Subcutaneous abdominal adipose tissue (tissue), 5 donors: ENCODE measurements around the gene ARMS2.

Source experiments
- H3K27ac ChIP-seq: one replicate; pipeline ENCODE4 v1.7.0; 2013; ENCODE audit warnings: low read depth, mild to moderate bottlenecking, inconsistent platforms, low read length, moderate library complexity
- H3K27me3 ChIP-seq, 5 donors: one replicate each; pipeline ENCODE4 v1.7.0; 2013; ENCODE audit warnings: low read length in 5 of 5, inconsistent platforms in 1 of 5; ENCODE audit not compliant: control insufficient read depth in 5 of 5, insufficient read depth in 4 of 5
- H3K36me3 ChIP-seq, 5 donors: one replicate each; pipeline ENCODE4 v1.7.0; 2013; ENCODE audit warnings: low read length in 5 of 5; ENCODE audit not compliant: control insufficient read depth in 5 of 5, insufficient read depth in 5 of 5
- H3K4me1 ChIP-seq, 5 donors: one replicate each; pipeline ENCODE4 v1.7.0; 2013; ENCODE audit warnings: low read length in 5 of 5, mild to moderate bottlenecking in 3 of 5, moderate library complexity in 1 of 5; ENCODE audit not compliant: control insufficient read depth in 5 of 5, insufficient read depth in 5 of 5
- H3K4me3 ChIP-seq, 5 donors: one replicate each; pipeline ENCODE4 v1.7.0; 2013; ENCODE audit warnings: low read length in 5 of 5, low read depth in 1 of 5
- H3K9ac ChIP-seq, 5 donors: one replicate each; pipeline ENCODE4 v1.7.0; 2013; ENCODE audit warnings: low read length in 5 of 5, mild to moderate bottlenecking in 4 of 5, moderate library complexity in 3 of 5
- H3K9me3 ChIP-seq, 5 donors: one replicate each; pipeline ENCODE4 v1.7.0; 2013; ENCODE audit warnings: low read length in 5 of 5; ENCODE audit not compliant: control insufficient read depth in 5 of 5
- donor health status: healthy.
- donor health status: healthy.
- donor health status: healthy.
- donor health status: healthy.
- donor health status: healthy.

The ARMS2 gene

DNA sequence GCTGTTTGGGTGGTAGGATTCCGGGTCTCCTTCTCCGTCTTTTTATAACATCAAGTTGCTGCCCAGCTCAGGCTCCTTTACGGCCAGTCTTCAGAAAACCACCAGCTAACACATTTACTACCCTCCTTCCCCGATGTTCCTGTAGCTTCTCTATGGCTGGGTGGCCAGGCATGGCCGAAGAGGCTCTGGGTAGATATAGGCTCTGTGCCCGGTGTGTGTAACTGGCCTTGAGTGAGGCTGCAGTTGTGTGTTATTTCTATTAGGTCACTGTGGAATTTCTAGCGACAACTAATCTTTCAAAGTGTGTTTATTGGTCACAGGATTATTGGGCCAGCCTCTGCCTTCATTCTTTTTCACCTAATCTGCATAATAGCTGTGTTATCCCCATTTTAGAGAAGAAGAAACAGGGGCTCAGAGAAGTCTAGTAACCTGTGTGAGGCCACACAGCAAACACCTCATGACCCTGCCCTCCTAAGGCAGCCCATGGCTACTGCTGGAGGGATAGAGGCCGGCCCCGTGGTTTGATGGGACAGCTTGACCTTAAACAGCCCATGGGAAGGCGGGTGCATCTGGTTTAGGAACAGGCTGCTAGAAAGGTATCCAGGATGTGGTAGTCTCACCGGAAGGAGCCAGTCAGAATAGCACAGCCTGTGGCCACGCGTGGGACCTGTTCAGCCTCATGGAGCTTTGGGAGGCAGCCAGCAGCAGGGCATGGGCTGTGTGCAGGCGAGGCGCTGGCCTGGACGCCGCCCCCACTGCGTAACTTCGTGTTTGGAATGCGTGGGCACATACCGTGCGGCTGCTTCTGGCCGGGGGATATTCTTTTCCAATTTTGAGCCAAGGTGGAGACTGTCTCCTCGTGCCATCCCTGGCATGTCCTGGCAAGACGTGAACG, 36.6 kb downstream of the ARMS2 start:
- peaks cover 3 to 30% (median 17%) of the 10 kb centered on the region in 5 donors for H3K36me3 ChIP-seq
- H3K9me3 ChIP-seq, result no peaks in the 10 kb centered on the region
- H3K27me3 ChIP-seq, result no peaks in the 10 kb centered on the region
- H3K9ac ChIP-seq, result no peak overlapping the region
- H3K4me3 ChIP-seq, result no peak overlapping the region
- H3K4me1 ChIP-seq, result peaks cover 23 to 56% (median 52%) of the 10 kb centered on the region in 5 donors
- H3K27ac ChIP-seq, result no peak overlapping the region

DNA sequence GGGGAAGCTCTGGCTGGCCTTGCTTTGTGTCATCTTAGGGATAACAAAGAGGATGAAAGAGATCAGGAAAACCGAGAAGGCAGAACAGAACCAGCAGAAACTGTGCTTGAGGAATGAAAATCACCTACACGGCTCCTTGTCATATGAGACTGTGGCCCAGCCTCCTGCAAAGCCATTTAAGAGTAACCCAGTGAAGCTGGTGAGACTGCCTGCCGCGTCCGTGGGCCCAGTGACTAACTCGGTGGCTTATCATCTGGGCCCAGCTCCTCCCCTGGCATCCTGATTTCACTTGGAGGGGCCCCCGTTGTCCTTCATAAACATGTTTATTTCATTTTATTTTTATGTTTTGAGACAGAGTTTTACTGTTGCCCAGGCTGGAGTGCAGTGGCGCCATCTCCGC, 37.6 kb downstream of the ARMS2 start:
- H3K4me1 ChIP-seq, result peaks cover 18 to 46% (median 45%) of the 10 kb centered on the region in 5 donors
- no peak overlapping the region for H3K27ac ChIP-seq
- H3K9ac ChIP-seq, result no peak overlapping the region

GRCh38 chr10:122492999-122493481, 38.6 kb downstream of the ARMS2 start:
- Histone ChIP-seq H3K36me3 (peaks cover 3 to 30% (median 17%) of the 10 kb centered on the region in 5 donors), H3K4me1 (peaks cover 13 to 51% (median 48%) of the 10 kb centered on the region in 5 donors), H3K9ac (no peak overlapping the region), H3K4me3 (peak overlapping the region in 1 of 5 donors; percentile 13), H3K9me3 (no peaks in the 10 kb centered on the region), H3K27me3 (no peaks in the 10 kb centered on the region), H3K27ac (peak overlapping the region; percentile 72)

More for the DNA sequence above, 37.6 kb downstream of the ARMS2 start:
- Histone ChIP-seq H3K36me3 (peaks cover 3 to 30% (median 17%) of the 10 kb centered on the region in 5 donors), H3K4me3 (no peak overlapping the region), H3K9me3 (no peaks in the 10 kb centered on the region), H3K27me3 (no peaks in the 10 kb centered on the region)

GRCh38 chr10:122493761-122494160, 39.3 kb downstream of the ARMS2 start:
- Histone ChIP-seq H3K4me3 (no peak overlapping the region), H3K36me3 (peaks cover 3 to 30% (median 17%) of the 10 kb centered on the region in 5 donors), H3K27ac (peak overlapping the region; percentile 72), H3K9me3 (no peaks in the 10 kb centered on the region), H3K9ac (no peak overlapping the region), H3K27me3 (no peaks in the 10 kb centered on the region), H3K4me1 (peaks cover 13 to 58% (median 55%) of the 10 kb centered on the region in 5 donors)

GRCh38 chr10:122494173-122494820, 39.8 kb downstream of the ARMS2 start:
- Histone ChIP-seq H3K9me3 (no peaks in the 10 kb centered on the region), H3K4me3 (no peak overlapping the region), H3K27me3 (no peaks in the 10 kb centered on the region), H3K9ac (peak overlapping the region in 1 of 5 donors; percentile 43), H3K36me3 (peaks cover 3 to 27% (median 16%) of the 10 kb centered on the region in 5 donors), H3K27ac (peak overlapping the region; percentile 72), H3K4me1 (peaks cover 18 to 64% (median 60%) of the 10 kb centered on the region in 5 donors)

DNA sequence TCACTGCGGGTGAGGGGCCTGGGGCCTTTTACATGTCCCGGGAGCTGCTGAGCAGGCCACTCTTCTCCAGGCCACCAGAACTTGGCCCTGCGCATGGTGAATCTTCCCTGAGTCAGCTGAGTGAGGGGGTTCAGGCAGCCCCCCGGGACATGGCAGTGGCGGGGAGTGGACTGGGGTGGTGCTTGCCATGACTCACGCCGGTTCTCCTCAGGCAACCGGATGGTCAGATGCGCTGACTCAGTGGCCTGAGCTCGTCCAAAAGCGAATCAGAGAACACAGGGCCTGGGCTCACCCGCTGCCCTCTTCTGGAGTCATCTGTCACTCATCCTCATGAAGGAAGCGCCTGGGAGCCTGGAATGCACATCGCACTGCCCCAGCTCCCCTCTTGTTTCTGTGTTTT, 40.4 kb downstream of the ARMS2 start:
- Histone ChIP-seq H3K4me3 (no peak overlapping the region), H3K9ac (peak overlapping the region in 2 of 5 donors; percentile 43 to 49), H3K36me3 (peaks cover 3 to 21% (median 11%) of the 10 kb centered on the region in 5 donors), H3K4me1 (peaks cover 20 to 69% (median 65%) of the 10 kb centered on the region in 5 donors), H3K27me3 (no peaks in the 10 kb centered on the region), H3K27ac (peak overlapping the region; percentile 80), H3K9me3 (no peaks in the 10 kb centered on the region)

DNA sequence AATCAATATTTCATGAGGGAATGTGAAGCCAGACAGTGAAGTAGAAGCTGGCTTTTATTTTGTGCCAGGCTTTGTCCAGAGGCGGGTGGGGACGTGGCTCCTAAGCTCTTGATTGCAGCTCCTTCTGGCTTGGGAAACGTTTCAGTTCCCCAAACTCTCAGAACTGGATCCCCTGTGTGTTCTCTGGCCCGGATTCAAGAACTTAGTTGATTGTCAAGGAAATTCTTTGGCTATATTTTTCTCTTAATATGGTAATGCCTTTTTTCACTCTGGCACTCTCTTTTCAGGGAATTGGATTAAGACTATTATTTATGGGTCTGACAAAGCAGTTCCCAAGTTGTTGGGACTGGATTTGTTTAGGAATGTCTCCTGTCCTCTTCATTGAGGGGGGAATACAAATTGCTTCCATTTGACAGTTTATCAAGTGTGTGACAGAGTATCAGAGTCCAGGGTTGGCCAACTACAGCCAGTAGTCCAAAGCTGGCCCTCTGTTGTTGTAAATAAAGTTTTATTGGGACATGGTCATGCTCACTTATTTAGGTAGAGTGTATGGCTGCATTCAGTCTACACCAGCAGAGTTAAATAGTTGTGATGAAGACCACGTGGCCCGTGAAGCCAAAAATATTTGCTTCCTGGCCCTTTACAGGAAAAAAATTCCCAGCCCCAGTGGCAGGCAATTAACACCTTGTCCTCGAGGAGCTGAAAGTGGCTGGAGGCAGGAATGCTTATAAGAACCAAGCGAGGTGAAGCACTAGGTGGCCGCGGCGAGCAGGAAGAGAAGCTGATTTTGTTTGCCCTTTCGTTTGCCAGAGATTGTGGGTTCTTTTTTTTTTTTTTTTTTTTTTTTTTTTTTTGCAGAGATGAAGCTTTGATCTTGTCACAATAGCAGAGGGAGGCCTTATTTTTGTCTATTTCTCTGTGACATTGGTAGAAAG, 41.2 kb downstream of the ARMS2 start:
- peaks cover 20 to 78% (median 74%) of the 10 kb centered on the region in 5 donors for H3K4me1 ChIP-seq
- peak overlapping the region; percentile 80 for H3K27ac ChIP-seq
- H3K36me3 ChIP-seq, result peaks cover 0 to 14% (median 8%) of the 10 kb centered on the region in 5 donors
- H3K27me3 ChIP-seq, result no peaks in the 10 kb centered on the region
- H3K9me3 ChIP-seq, result no peaks in the 10 kb centered on the region
- no peak overlapping the region for H3K4me3 ChIP-seq
- H3K9ac ChIP-seq, result peak overlapping the region in 3 of 5 donors; percentile 10 to 49 (median 41)

GRCh38 chr10:122497241-122497640, 42.8 kb downstream of the ARMS2 start:
- Histone ChIP-seq H3K4me3 (no peak overlapping the region), H3K4me1 (peaks cover 20 to 79% (median 73%) of the 10 kb centered on the region in 5 donors), H3K9ac (no peak overlapping the region), H3K27me3 (no peaks in the 10 kb centered on the region), H3K27ac (peak overlapping the region; percentile 75), H3K36me3 (peaks cover 0 to 15% (median 6%) of the 10 kb centered on the region in 5 donors), H3K9me3 (no peaks in the 10 kb centered on the region)

GRCh38 chr10:122498521-122498920, 44.1 kb downstream of the ARMS2 start:
- H3K4me1 ChIP-seq, result peaks cover 15 to 68% (median 60%) of the 10 kb centered on the region in 5 donors
- H3K4me3 ChIP-seq, result peak overlapping the region in 2 of 5 donors; percentile 19 to 30
- no peaks in the 10 kb centered on the region for H3K9me3 ChIP-seq
- peak overlapping the region; percentile 75 for H3K27ac ChIP-seq
- peak overlapping the region in 1 of 5 donors; percentile 18 for H3K9ac ChIP-seq
- no peaks in the 10 kb centered on the region for H3K27me3 ChIP-seq
- peaks cover 0 to 15% (median 7%) of the 10 kb centered on the region in 5 donors for H3K36me3 ChIP-seq
